ENCODE measurements around the gene EFS.

DNA sequence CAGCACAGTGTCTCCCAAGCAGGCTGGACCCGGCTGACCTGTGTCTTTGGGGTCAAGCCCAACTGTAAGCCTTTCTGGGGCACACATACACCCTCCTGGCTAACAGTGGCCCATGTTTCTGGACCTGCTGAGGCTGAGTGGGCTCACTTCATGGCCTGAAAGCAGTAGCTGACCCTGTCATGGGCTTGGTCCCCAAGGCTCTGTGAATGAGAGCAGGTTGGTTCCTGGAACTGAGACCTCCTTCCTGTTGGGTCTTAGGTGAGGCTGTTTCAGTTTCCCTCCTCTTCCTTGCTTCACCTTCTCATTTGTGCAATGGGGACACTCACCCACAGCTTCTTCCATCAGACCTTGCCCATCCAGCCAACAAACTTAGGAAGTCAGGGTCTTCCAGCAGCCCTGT, 6.9 kb upstream of the EFS start:
- no peak for TF ChIP-seq POLR2A (IDR thresholded peaks at IDR 0.05)
- no peak for TF ChIP-seq CTCF (IDR thresholded peaks at IDR 0.05)

Measured in tibial nerve (tissue), 3 donors.